HG02571 (cell line): ENCODE results near the gene KCP.

ENCODE experiments used
- ATAC-seq: cut with Tn5 transposase; IDR thresholded peaks from one replicate; pipeline ENCODE4 v1.9.1; 2021; ENCODE audit warnings: mild to moderate bottlenecking, moderate library complexity; ENCODE audit not compliant: unreplicated experiment

The KCP gene

GRCh38 chr7:128908750-128909624, 1.5 kb downstream of the KCP start:
- no peak for ATAC-seq

GRCh38 chr7:128906766-128907559, 3.5 kb downstream of the KCP start:
- no peak for ATAC-seq

DNA sequence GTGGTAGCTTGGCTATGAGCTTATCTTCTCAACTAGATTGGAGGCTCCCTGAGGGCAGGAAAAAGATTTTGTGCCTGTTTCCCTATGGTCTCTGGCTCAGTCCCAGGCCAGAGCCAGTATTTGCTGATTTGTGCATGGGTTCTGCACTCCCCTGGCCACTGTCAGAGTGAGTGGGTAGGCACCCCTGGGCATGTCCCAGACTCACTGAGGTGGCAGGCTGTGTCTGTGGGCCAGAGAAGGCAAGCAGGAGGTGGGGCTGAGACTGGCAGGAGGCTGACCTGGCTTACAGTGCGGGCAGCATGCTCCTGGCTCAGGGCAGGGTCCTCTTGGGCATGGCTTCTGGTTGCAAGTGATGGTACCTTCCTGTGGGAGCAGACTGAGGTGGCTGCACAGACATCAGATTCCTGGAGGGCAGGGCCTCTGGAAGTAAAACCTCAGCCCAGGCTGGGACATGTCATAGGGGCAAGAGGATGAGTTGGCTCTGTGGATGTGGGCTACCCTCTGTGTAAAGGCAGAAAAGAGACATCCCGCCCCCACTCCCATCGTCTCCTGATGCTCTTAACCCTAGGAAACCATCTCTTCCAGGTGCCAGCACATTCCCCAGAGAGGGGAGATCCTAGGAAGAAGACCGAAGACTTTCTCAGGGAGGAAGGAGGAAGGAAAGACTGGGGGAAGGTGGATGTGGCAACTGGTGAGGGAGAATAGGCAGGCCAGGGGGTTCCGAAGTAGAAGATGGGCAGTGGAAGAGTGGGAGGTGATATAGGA, 4.3 kb downstream of the KCP start:
- ATAC-seq, result no peak

DNA sequence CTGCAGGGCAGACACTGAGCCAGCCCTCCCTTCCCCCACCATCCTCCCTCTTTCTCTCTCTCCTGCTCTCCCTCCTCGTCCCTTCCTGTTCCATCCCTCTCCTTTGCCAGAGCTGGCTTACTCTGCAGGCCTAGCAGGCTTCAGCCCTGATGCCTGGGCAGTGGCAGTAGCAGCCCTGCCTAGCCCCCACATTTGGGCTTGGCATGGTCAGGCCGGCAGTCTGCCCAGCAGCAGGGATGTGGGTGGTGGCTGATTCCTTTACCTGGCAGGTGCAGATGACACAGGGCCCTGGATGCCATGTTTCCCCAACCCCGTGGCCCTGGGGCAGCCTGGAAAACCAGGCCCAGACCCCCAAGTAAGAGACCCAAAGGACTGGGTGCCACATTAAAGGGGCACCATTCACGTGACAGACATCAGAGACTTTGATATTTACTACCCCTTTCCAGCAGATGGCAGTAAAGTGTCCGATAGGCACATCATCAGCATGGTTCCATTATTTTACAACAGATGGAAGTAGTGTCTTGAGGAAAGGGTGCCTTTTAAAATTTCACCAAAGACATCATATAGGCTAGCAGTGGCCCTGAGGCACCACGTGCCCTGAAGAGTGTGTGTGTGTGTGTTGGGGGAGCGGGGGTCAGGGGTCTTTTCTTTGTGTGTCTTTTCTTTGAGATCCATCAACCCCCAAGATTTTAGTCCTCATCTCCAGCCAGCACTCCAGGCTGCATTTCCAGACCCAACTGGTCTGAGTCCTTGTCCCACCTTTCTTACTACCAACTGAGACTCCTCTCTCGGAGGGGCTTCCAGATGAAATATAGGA, 5.9 kb downstream of the KCP start:
- no peak for ATAC-seq

DNA sequence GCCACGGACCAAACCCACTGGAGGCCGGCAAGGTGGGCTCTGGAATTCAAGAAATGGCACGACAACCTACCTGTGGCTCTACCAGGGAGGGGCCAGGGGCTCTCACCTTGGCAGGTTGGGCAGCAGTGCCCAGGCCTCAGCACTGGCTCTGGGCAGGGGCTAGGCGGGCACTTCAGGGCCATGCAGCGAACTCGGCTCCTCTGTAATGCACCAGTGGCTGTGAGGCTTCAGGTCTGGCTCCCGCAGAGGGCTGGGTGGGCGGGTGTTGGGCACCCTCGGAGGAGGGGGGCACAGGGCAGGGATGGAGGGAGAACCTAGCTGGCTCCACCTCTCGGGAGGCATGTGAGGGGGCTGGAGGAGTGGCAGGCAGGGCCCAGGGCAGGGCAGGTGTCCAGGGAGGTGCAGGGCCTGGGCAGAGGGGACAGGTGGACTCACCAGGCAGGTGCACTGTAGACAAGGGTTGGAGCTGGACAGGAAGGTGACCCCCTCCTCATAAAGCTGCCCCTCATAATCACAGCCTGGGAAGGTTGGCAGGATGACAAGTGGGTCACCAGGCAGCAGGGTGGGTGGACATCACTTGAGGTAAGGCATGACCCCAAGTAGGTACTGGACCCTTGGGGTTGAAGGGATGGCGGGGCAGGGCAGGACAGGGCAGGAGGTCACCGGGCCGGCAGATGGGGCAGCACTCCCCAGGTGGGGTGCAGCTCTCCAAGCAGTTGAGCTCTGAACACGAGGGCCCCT, 6.7 kb downstream of the KCP start:
- no peak for ATAC-seq

- ATAC-seq, result no peak
Measured at GRCh38 chr7:128902761-128903585, 7.5 kb downstream of the KCP start.

- ATAC-seq, result no peak
Measured at GRCh38 chr7:128900237-128900636, 10.3 kb downstream of the KCP start.

DNA sequence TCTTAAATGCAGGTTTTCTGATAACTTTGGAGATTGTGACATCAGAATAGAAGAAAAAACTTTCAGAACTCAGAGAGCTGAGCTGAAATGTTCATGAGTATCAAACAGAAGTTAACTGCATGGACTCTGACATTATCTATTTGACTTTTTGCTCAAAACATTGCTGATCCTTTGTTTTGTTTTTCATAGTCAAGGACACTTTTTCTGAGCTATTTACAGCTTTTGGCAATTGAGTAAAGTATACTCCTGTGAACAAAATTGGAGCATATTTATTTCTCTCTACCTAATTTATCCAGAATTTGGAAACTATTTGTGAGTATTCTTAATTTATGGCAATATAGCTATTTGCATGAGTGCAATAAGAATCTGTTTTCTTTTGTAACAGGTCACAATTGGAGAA, 11.1 kb downstream of the KCP start:
- no peak for ATAC-seq

GRCh38 chr7:128895320-128895719, 15.2 kb downstream of the KCP start:
- ATAC-seq, result no peak

GRCh38 chr7:128894101-128894440, 16.4 kb downstream of the KCP start:
- no peak for ATAC-seq

DNA sequence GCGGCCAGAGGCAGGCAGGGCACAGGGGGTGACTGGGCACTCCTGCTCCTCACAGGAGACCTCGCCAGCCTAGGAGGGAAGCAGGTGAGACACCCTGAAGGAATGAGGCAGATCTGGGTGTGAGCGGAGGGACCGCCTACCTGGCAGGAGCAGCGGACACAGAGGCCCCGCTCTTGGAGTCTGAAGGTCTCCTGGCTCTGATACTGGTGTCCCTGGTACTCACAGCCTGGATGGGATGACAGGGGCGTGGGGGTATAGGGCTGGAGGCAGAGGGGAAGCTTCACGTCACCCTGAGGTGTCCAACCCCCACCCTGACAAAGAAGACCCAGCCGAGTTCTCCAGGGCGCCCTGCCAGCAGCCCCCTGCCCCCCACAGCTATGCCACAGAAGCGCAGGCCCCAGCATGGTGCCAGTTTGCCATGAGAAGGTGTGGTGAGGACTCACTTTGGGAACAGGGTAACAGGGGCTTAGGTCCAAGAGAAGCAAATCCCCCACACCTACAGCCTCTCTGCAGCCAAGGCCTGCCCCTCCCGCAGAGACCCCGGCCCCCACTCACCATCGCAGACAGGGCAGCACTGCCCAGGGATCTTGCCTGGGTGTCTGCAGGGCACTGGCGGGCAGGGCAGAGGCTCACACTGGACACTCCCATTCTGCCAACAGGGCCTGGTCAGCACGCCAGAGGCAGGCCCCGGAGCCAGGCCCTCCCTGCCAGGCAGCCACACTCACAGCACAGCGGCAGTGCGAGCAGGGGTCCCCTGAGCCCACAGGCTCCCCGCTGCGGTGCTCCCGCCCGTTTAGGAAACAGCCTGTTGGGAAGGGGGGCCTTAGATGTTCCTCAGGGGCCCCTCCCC, 17.0 kb downstream of the KCP start:
- no peak for ATAC-seq

- no peak for ATAC-seq
Measured at GRCh38 chr7:128892521-128893250, 17.8 kb downstream of the KCP start.

DNA sequence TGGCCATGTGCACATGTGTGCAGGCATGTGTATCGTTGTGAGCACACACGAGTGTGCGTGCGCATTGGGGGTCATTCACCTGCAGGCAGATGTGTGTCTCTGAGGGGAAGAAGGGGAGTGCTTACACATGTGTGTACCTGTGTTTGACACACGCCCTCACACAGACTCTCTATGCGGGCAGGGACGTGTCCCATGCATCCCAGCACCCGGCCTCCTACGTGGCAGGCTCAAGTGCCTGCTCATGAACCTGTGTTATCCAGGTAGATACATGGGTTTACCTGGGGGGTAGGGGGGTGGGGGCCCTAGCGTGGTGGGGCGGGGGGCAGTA, 18.6 kb downstream of the KCP start:
- ATAC-seq, result no peak

GRCh38 chr7:128891110-128891941, 19.2 kb downstream of the KCP start:
- no peak for ATAC-seq

DNA sequence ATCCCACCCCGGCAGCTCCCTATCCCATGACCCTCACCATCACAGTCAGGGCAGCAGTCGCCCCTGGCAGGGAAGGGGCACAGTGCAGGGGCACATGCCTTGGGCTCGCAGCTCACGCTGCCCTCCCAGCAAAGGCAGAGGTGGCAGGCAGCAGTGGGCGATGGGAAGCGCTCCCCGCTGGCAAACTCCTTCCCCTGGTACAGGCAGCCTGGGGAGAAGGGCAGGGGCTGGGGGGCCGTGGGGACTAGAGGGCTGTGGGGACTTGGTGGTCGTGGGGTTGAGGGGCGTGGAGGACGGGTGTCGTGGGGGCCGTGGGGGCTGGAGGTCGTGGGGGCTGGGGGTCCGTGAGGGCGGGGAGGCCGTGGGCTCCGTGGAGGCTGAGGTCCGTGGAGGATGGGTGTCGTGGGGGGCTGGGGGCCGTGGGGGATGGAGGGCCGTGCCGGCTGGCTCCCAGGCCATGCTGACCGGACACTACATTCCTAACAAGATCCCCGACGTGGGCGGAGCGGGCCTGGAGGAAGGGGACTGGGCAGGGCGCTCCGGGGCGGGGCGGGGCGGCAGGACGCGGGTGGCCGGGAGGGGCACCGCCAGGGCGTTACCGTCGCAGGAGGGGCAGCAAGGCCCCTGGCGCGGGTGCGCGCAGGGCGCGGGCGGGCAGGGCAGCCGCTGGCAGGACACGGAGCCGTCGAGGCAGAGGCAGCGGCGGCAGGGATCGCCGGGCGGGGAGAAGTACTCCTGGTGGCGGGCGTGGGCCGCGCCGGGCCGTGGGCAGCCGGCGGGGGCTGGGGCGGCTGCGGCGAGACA, 20.0 kb downstream of the KCP start:
- no peak for ATAC-seq

DNA sequence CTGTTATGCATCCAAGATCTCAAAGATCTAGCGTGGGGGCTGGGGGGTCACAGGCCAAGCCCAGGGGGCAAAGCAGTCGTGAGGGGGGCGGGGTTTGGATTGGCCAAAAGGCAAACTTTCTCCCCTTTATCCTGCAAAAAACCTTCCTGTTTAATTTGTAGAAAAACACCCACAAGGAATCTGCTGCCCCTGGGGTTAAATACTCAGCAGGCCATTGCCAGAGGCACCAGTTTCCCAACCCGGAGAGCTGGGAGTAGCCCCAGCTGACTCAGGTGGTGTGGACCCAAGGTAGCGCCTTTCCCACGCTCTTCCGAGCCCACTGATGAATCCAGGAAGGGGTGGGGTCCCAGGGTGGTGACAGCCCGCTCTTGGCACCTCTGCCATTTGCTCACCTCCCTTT, 21.4 kb downstream of the KCP start:
- ATAC-seq, result no peak
